ENCODE measurements around the gene NBAS.

The NBAS gene

GRCh38 chr2:15206419-15206818 lies 354.7 kb downstream of the NBAS start:
- no peak for TF ChIP-seq CTCF (IDR thresholded peaks at IDR 0.05; ENCODE audit: poor library complexity, severe bottlenecking)
- no peak for ATAC-seq (ENCODE audit: low read depth)
- Histone ChIP-seq H3K9me3 (ENCODE audit: severe bottlenecking) (no peaks in the 10 kb centered on the region), H3K36me3 (ENCODE audit: low read depth) (no peaks in the 10 kb centered on the region), H3K27me3 (ENCODE audit: insufficient read depth, poor library complexity, severe bottlenecking) (no peaks in the 10 kb centered on the region), H3K4me1 (ENCODE audit: insufficient read depth, poor library complexity, severe bottlenecking) (no peaks in the 10 kb centered on the region), H3K27ac (ENCODE audit: poor library complexity, severe bottlenecking) (no peak overlapping the region), H3K4me3 (ENCODE audit: severe bottlenecking) (no peak overlapping the region)
- DNase-seq (ENCODE audit: low spot score) = no peak

GRCh38 chr2:15205562-15205961 lies 355.6 kb downstream of the NBAS start:
- no peaks in the 10 kb centered on the region for H3K9me3 ChIP-seq (ENCODE audit: severe bottlenecking)
- no peak overlapping the region for H3K4me3 ChIP-seq (ENCODE audit: severe bottlenecking)
- H3K4me1 ChIP-seq (ENCODE audit: insufficient read depth, poor library complexity, severe bottlenecking) = no peaks in the 10 kb centered on the region
- ATAC-seq (ENCODE audit: low read depth) (no peak), DNase-seq (ENCODE audit: low spot score) (no peak)
- TF ChIP-seq CTCF (IDR thresholded peaks at IDR 0.05; ENCODE audit: poor library complexity, severe bottlenecking) = no peak
- H3K36me3 ChIP-seq (ENCODE audit: low read depth) = no peaks in the 10 kb centered on the region
- H3K27me3 ChIP-seq (ENCODE audit: insufficient read depth, poor library complexity, severe bottlenecking) = no peaks in the 10 kb centered on the region
- no peak overlapping the region for H3K27ac ChIP-seq (ENCODE audit: poor library complexity, severe bottlenecking)

- H3K4me3 ChIP-seq (ENCODE audit: severe bottlenecking) = no peak overlapping the region
- no peak overlapping the region for H3K27ac ChIP-seq (ENCODE audit: poor library complexity, severe bottlenecking)
- H3K36me3 ChIP-seq (ENCODE audit: low read depth) = no peaks in the 10 kb centered on the region
- H3K4me1 ChIP-seq (ENCODE audit: insufficient read depth, poor library complexity, severe bottlenecking) = no peaks in the 10 kb centered on the region
- H3K27me3 ChIP-seq (ENCODE audit: insufficient read depth, poor library complexity, severe bottlenecking) = no peaks in the 10 kb centered on the region
- ATAC-seq (ENCODE audit: low read depth) = no peak
- no peak for DNase-seq (ENCODE audit: low spot score)
- H3K9me3 ChIP-seq (ENCODE audit: severe bottlenecking) = no peaks in the 10 kb centered on the region
- no peak for TF ChIP-seq CTCF (IDR thresholded peaks at IDR 0.05; ENCODE audit: poor library complexity, severe bottlenecking)
Observed at GRCh38 chr2:15201009-15201408, 360.1 kb downstream of the NBAS start.

GRCh38 chr2:15200581-15200980 lies 360.6 kb downstream of the NBAS start:
- no peaks in the 10 kb centered on the region for H3K27me3 ChIP-seq (ENCODE audit: insufficient read depth, poor library complexity, severe bottlenecking)
- no peak for DNase-seq (ENCODE audit: low spot score)
- H3K27ac ChIP-seq (ENCODE audit: poor library complexity, severe bottlenecking) = no peak overlapping the region
- TF ChIP-seq CTCF (IDR thresholded peaks at IDR 0.05; ENCODE audit: poor library complexity, severe bottlenecking) = no peak
- ATAC-seq (ENCODE audit: low read depth) = no peak
- no peak overlapping the region for H3K4me3 ChIP-seq (ENCODE audit: severe bottlenecking)
- no peaks in the 10 kb centered on the region for H3K9me3 ChIP-seq (ENCODE audit: severe bottlenecking)
- no peaks in the 10 kb centered on the region for H3K36me3 ChIP-seq (ENCODE audit: low read depth)
- no peaks in the 10 kb centered on the region for H3K4me1 ChIP-seq (ENCODE audit: insufficient read depth, poor library complexity, severe bottlenecking)

- Histone ChIP-seq H3K4me3 (ENCODE audit: severe bottlenecking) (no peak overlapping the region), H3K4me1 (ENCODE audit: insufficient read depth, poor library complexity, severe bottlenecking) (no peaks in the 10 kb centered on the region), H3K9me3 (ENCODE audit: severe bottlenecking) (no peaks in the 10 kb centered on the region), H3K27ac (ENCODE audit: poor library complexity, severe bottlenecking) (no peak overlapping the region), H3K36me3 (ENCODE audit: low read depth) (no peaks in the 10 kb centered on the region), H3K27me3 (ENCODE audit: insufficient read depth, poor library complexity, severe bottlenecking) (no peaks in the 10 kb centered on the region)
- no peak for TF ChIP-seq CTCF (IDR thresholded peaks at IDR 0.05; ENCODE audit: poor library complexity, severe bottlenecking)
- no peak for DNase-seq (ENCODE audit: low spot score)
- ATAC-seq (ENCODE audit: low read depth) = no peak
Observed at GRCh38 chr2:15198051-15198450, 363.1 kb downstream of the NBAS start.
